ENCODE measurements around the gene SVIL. TPM values are rescaled to one million over a fixed set of nuclear protein-coding genes. Genes with fewer than 3 reads are reported as not detected.

Gene SVIL
- total and polyA plus RNA-seq, 4 experiments from 2014 or later: 1.1 to 31.2 (median 22.0) TPM

- no peaks in the 10 kb centered on the region for H3K9me3 Mint-ChIP-seq
- ChIA-PET CTCF (ENCODE audit: partially characterized antibody) (interaction anchor here (0.9 to 2.4 kb wide), 2 partner anchors 10 to 12 kb away, joined by 3 to 11 read pairs; no protein-coding TSS in a partner anchor), POLR2A (ENCODE audit: partially characterized antibody) (interaction anchor here (1.1 to 3.9 kb wide), 4 partner anchors 11 to 36 kb away, joined by 3 to 14 read pairs (median 8); no protein-coding TSS in a partner anchor)
- peak overlapping the region in 6 of 7 donors; percentile 76 to 96 (median 92) for H3K27ac Mint-ChIP-seq
- H3K4me3 Mint-ChIP-seq: peak overlapping the region in 7 of 8 donors; percentile 37 to 84 (median 67)
- H3K27me3 Mint-ChIP-seq: no peaks in the 10 kb centered on the region
- H3K27ac ChIP-seq (ENCODE audit: low read depth, low read length): peak overlapping the region; percentile 22
- no peaks in the 10 kb centered on the region for H3K36me3 ChIP-seq (ENCODE audit: insufficient read depth, low read length)
- H3K4me1 ChIP-seq (ENCODE audit: insufficient read depth, low read length): peaks cover 36% of the 10 kb centered on the region
- no peak overlapping the region for H3K4me3 ChIP-seq (ENCODE audit: low read length in 2 of 2)
- peaks cover 2 to 15% of the 10 kb centered on the region in 2 donors for H3K36me3 Mint-ChIP-seq
- H3K27me3 ChIP-seq (ENCODE audit: insufficient read depth, low read length): no peaks in the 10 kb centered on the region
- peak in 1 of 5 donors; percentile 22 for DNase-seq
- no peaks in the 10 kb centered on the region for H3K9me3 ChIP-seq (ENCODE audit: control insufficient read depth in 1 of 2, low read length in 2 of 2)
- H3K4me1 Mint-ChIP-seq: peaks cover 30 to 74% (median 51%) of the 10 kb centered on the region in 4 donors
- intact Hi-C loops (cut with micrococcal nuclease): loop anchor here (1.0 kb wide), 1 partner anchor 13 kb away; no protein-coding TSS in a partner anchor
These were observed 11.6 kb upstream of the SVIL start for GRCh38 chr10:29646238-29646902.

- Mint-ChIP-seq H3K36me3 (peaks cover 4 to 12% of the 10 kb centered on the region in 2 donors), H3K9me3 (no peaks in the 10 kb centered on the region), H3K27me3 (no peaks in the 10 kb centered on the region), H3K4me1 (peaks cover 24 to 62% (median 43%) of the 10 kb centered on the region in 4 donors), H3K27ac (peak overlapping the region in 3 of 7 donors; percentile 24 to 66 (median 62)), H3K4me3 (no peak overlapping the region)
- Histone ChIP-seq H3K4me1 (ENCODE audit: insufficient read depth, low read length) (peaks cover 32% of the 10 kb centered on the region), H3K27me3 (ENCODE audit: insufficient read depth, low read length) (no peaks in the 10 kb centered on the region), H3K4me3 (ENCODE audit: low read length in 2 of 2) (no peak overlapping the region), H3K36me3 (ENCODE audit: insufficient read depth, low read length) (no peaks in the 10 kb centered on the region), H3K27ac (ENCODE audit: low read depth, low read length) (no peak overlapping the region), H3K9me3 (ENCODE audit: control insufficient read depth in 1 of 2, low read length in 2 of 2) (no peaks in the 10 kb centered on the region)
- CTCF ChIA-PET (ENCODE audit: partially characterized antibody): interaction anchor here (1.1 to 2.1 kb wide), 4 partner anchors 8 to 93 kb away, joined by 3 to 7 read pairs (median 5); no protein-coding TSS in a partner anchor
- intact Hi-C loops (cut with micrococcal nuclease): no loop called here
- POLR2A ChIA-PET (ENCODE audit: partially characterized antibody): no interaction called here
- no peak for DNase-seq
These were observed 9.2 kb upstream of the SVIL start for GRCh38 chr10:29643771-29644501.

DNA sequence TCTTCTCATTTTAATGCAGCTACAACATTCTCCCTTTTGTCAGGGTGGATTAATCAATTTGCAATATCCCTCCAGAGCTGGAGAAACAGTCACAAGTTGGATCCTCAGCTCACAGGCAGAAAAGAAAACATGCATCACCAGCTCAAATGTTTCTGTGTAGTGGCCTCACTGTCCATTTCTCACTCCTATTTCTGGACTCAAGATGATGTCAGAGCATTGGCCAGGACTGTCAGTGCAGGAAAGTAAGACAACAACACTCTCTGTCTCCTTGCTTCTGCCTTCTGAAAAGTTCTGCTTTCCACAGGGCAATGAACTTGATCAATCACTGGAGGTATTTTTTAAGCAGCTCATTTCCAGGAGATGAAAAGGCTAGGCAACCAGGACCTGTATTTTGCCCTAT lies 8.2 kb upstream of the SVIL start:
- intact Hi-C loops (cut with micrococcal nuclease): no loop called here
- no peaks in the 10 kb centered on the region for H3K9me3 ChIP-seq (ENCODE audit: control insufficient read depth in 1 of 2, low read length in 2 of 2)
- H3K27ac Mint-ChIP-seq: no peak overlapping the region

DNA sequence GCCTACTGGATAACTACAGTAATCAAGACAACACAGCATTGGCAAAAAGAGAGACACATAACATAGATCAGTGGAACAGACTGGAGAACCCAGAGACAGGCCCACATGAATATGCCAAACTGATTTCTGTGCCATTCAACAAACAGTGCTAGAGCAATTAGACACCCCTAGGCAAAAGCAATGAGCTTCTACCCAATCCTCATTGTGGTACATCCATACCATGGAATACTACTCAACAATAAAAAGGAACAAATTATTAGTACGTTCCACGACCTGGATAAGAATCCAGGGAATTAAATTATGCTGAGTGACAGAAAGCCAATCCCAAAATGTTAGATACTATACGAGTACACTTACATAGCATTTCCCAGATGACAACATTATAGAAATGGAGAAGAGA lies 2.8 kb upstream of the SVIL start:
- H3K9me3 ChIP-seq (ENCODE audit: control insufficient read depth in 1 of 2, low read length in 2 of 2): no peaks in the 10 kb centered on the region
- H3K4me1 Mint-ChIP-seq: peaks cover 32 to 58% (median 48%) of the 10 kb centered on the region in 4 donors
- H3K4me3 ChIP-seq (ENCODE audit: low read length in 2 of 2): no peak overlapping the region
- H3K36me3 ChIP-seq (ENCODE audit: insufficient read depth, low read length): no peaks in the 10 kb centered on the region
- H3K4me3 Mint-ChIP-seq: peak overlapping the region in 2 of 8 donors; percentile 11 to 43
- H3K27me3 ChIP-seq (ENCODE audit: insufficient read depth, low read length): no peaks in the 10 kb centered on the region
- peaks cover 3 to 9% of the 10 kb centered on the region in 2 donors for H3K36me3 Mint-ChIP-seq
- peak overlapping the region in 6 of 7 donors; percentile 47 to 97 (median 86) for H3K27ac Mint-ChIP-seq
- peaks cover 46% of the 10 kb centered on the region for H3K4me1 ChIP-seq (ENCODE audit: insufficient read depth, low read length)
- no peaks in the 10 kb centered on the region for H3K27me3 Mint-ChIP-seq
- ChIA-PET CTCF (ENCODE audit: partially characterized antibody) (interaction anchor here (2.2 kb wide), 1 partner anchor 47 kb away, joined by 6 read pairs; no protein-coding TSS in a partner anchor), POLR2A (ENCODE audit: partially characterized antibody) (interaction anchor here (2.7 kb wide), 1 partner anchor 21 kb away, joined by 14 read pairs; no protein-coding TSS in a partner anchor)
- no peak for DNase-seq
- H3K27ac ChIP-seq (ENCODE audit: low read depth, low read length): no peak overlapping the region
- intact Hi-C loops (cut with micrococcal nuclease): loop anchor here (2.0 to 5.0 kb wide), 2 partner anchors 45 kb away; no protein-coding TSS in a partner anchor
- H3K9me3 Mint-ChIP-seq: no peaks in the 10 kb centered on the region

More for the DNA sequence above, 8.2 kb upstream of the SVIL start:
- H3K27ac ChIP-seq (ENCODE audit: low read depth, low read length): no peak overlapping the region
- Mint-ChIP-seq H3K4me1 (peaks cover 19 to 53% (median 35%) of the 10 kb centered on the region in 4 donors), H3K27me3 (no peaks in the 10 kb centered on the region), H3K9me3 (no peaks in the 10 kb centered on the region), H3K4me3 (no peak overlapping the region), H3K36me3 (peaks cover 4 to 12% of the 10 kb centered on the region in 2 donors)
- H3K4me1 ChIP-seq (ENCODE audit: insufficient read depth, low read length): peaks cover 23% of the 10 kb centered on the region
- DNase-seq: no peak
- ChIA-PET CTCF (ENCODE audit: partially characterized antibody) (interaction anchor here (1.1 to 2.0 kb wide), 2 partner anchors 12 to 94 kb away, joined by 3 to 7 read pairs; no protein-coding TSS in a partner anchor), POLR2A (ENCODE audit: partially characterized antibody) (no interaction called here)
- no peak overlapping the region for H3K4me3 ChIP-seq (ENCODE audit: low read length in 2 of 2)
- H3K27me3 ChIP-seq (ENCODE audit: insufficient read depth, low read length): no peaks in the 10 kb centered on the region
- no peaks in the 10 kb centered on the region for H3K36me3 ChIP-seq (ENCODE audit: insufficient read depth, low read length)

- H3K4me3 Mint-ChIP-seq: peak overlapping the region; percentile 68 to 83 (median 74)
- peak overlapping the region in 1 of 2 donors; percentile 11 for H3K4me3 ChIP-seq (ENCODE audit: low read length in 2 of 2)
- H3K27me3 ChIP-seq (ENCODE audit: insufficient read depth, low read length): no peaks in the 10 kb centered on the region
- intact Hi-C loops (cut with micrococcal nuclease): loop anchor here (1.0 to 5.0 kb wide), 4 partner anchors 23 to 99 kb away; no protein-coding TSS in a partner anchor
- no peaks in the 10 kb centered on the region for H3K36me3 ChIP-seq (ENCODE audit: insufficient read depth, low read length)
- peak overlapping the region; percentile 82 to 97 (median 96) for H3K27ac Mint-ChIP-seq
- no peaks in the 10 kb centered on the region for H3K27me3 Mint-ChIP-seq
- ChIA-PET CTCF (ENCODE audit: partially characterized antibody) (interaction anchor here (0.7 to 2.2 kb wide), 7 partner anchors 9 to 46 kb away, joined by 3 to 7 read pairs (median 4); no protein-coding TSS in a partner anchor), POLR2A (ENCODE audit: partially characterized antibody) (interaction anchor here (1.5 to 2.7 kb wide), 5 partner anchors 11 to 99 kb away, joined by 4 to 14 read pairs (median 9); no protein-coding TSS in a partner anchor)
- H3K9me3 Mint-ChIP-seq: no peaks in the 10 kb centered on the region
- H3K4me1 ChIP-seq (ENCODE audit: insufficient read depth, low read length): peaks cover 46% of the 10 kb centered on the region
- peak overlapping the region; percentile 67 for H3K27ac ChIP-seq (ENCODE audit: low read depth, low read length)
- H3K36me3 Mint-ChIP-seq: peaks cover 3 to 9% of the 10 kb centered on the region in 2 donors
- peak; percentile 54 to 75 (median 67) for DNase-seq
- H3K4me1 Mint-ChIP-seq: peaks cover 33 to 61% (median 51%) of the 10 kb centered on the region in 4 donors
- H3K9me3 ChIP-seq (ENCODE audit: control insufficient read depth in 1 of 2, low read length in 2 of 2): no peaks in the 10 kb centered on the region
These were observed 1.4 kb upstream of the SVIL start for GRCh38 chr10:29636178-29636577.

DNA sequence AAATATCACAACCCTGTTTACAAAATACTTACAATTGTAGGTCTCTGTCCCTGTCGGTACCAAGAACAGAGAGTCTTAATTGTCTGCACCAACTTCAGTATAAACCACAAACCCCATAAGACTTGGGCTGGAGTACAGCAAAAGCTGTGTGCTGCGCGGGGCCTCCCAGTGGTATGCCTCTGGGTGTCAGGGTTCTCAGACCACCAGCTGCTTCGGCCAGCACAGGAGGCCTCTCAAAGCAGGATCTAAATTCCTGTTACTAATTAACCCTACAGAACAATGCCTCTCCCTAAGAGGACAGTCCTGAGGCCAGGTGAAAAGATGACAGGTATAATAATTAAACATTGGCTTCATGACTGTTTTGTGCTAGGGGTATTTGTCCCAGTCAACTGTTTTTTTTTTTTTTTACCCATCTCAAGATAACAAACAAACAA lies 957 bp upstream of the SVIL start:
- no peaks in the 10 kb centered on the region for H3K27me3 Mint-ChIP-seq
- Histone ChIP-seq H3K4me1 (ENCODE audit: insufficient read depth, low read length) (peaks cover 46% of the 10 kb centered on the region), H3K27me3 (ENCODE audit: insufficient read depth, low read length) (no peaks in the 10 kb centered on the region), H3K9me3 (ENCODE audit: control insufficient read depth in 1 of 2, low read length in 2 of 2) (no peaks in the 10 kb centered on the region), H3K27ac (ENCODE audit: low read depth, low read length) (peak overlapping the region; percentile 67), H3K36me3 (ENCODE audit: insufficient read depth, low read length) (no peaks in the 10 kb centered on the region), H3K4me3 (ENCODE audit: low read length in 2 of 2) (peak overlapping the region in 1 of 2 donors; percentile 11)
- ChIA-PET CTCF (ENCODE audit: partially characterized antibody) (interaction anchor here (0.7 to 2.2 kb wide), 9 partner anchors 9 to 100 kb away, joined by 3 to 7 read pairs (median 4); no protein-coding TSS in a partner anchor), POLR2A (ENCODE audit: partially characterized antibody) (interaction anchor here (1.5 to 2.7 kb wide), 5 partner anchors 12 to 99 kb away, joined by 4 to 14 read pairs (median 9); no protein-coding TSS in a partner anchor)
- no peaks in the 10 kb centered on the region for H3K9me3 Mint-ChIP-seq
- intact Hi-C loops (cut with micrococcal nuclease): loop anchor here (1.0 to 5.0 kb wide), 4 partner anchors 24 to 100 kb away; no protein-coding TSS in a partner anchor
- H3K27ac Mint-ChIP-seq: peak overlapping the region; percentile 82 to 97 (median 96)
- peak; percentile 43 to 60 (median 55) for DNase-seq
- H3K4me3 Mint-ChIP-seq: peak overlapping the region; percentile 68 to 83 (median 74)
- peaks cover 3 to 11% of the 10 kb centered on the region in 2 donors for H3K36me3 Mint-ChIP-seq
- H3K4me1 Mint-ChIP-seq: peaks cover 33 to 66% (median 54%) of the 10 kb centered on the region in 4 donors
